ENCODE results near the gene SPANXN4. TPM values are rescaled to one million over a fixed set of nuclear protein-coding genes. Genes with fewer than 3 reads are reported as not detected.

Gene SPANXN4
- total RNA-seq, 4 donors from 2014 or later = not detected

GRCh38 chrX:143047511-143047910, 21.8 kb downstream of the SPANXN4 start:
- WGBS, 2 donors = 45 to 77% methylated on average over 2 of the region's 2 CpGs
- no peak for DNase-seq (ENCODE audit: low spot score in 2 of 2)
- no peak overlapping the region for H3K4me3 ChIP-seq (ENCODE audit: low read depth, poor library complexity, severe bottlenecking)
- intact Hi-C loops (cut with DNase I; ENCODE audit: low total_unique reads) = no loop called here
- TF ChIP-seq, protein P1, sequence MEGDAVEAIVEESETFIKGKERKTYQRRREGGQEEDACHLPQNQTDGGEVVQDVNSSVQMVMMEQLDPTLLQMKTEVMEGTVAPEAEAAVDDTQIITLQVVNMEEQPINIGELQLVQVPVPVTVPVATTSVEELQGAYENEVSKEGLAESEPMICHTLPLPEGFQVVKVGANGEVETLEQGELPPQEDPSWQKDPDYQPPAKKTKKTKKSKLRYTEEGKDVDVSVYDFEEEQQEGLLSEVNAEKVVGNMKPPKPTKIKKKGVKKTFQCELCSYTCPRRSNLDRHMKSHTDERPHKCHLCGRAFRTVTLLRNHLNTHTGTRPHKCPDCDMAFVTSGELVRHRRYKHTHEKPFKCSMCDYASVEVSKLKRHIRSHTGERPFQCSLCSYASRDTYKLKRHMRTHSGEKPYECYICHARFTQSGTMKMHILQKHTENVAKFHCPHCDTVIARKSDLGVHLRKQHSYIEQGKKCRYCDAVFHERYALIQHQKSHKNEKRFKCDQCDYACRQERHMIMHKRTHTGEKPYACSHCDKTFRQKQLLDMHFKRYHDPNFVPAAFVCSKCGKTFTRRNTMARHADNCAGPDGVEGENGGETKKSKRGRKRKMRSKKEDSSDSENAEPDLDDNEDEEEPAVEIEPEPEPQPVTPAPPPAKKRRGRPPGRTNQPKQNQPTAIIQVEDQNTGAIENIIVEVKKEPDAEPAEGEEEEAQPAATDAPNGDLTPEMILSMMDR (IDR thresholded peaks at IDR 0.05) = no peak
- TF ChIP-seq POLR2A (IDR thresholded peaks at IDR 0.05) = no peak

DNA sequence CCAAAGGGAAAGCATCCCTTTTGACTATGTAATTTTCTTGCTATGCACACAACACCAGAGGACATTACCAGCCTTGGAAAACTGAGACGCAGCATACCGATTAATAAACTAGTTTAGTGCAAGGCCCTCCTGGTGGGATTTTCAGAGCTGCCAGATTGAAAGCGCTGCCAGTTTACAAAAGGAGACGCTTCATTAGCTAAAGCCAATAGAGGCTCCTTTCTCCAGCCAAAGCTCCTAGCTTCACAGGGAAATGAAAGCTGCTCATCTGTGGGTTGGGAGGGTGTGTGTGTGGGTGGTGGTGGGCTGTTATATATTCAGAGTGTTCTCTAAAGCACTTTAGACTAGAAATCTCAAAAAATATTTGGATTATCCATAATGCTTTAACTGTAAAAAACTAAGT, 32.4 kb downstream of the SPANXN4 start:
- TF ChIP-seq POLR2A (IDR thresholded peaks at IDR 0.05) = no peak
- TF ChIP-seq, protein P1 (IDR thresholded peaks at IDR 0.05) = no peak
- no peak overlapping the region for H3K4me3 ChIP-seq (ENCODE audit: low read depth, poor library complexity, severe bottlenecking)
- intact Hi-C loops (cut with DNase I; ENCODE audit: low total_unique reads) = no loop called here
- 70 to 74% methylated on average over 4 of the region's 4 CpGs for WGBS, 2 donors
- DNase-seq (ENCODE audit: low spot score in 2 of 2) = no peak

GRCh38 chrX:143081231-143081630, 55.5 kb downstream of the SPANXN4 start:
- 91 to 94% methylated on average over 3 of the region's 3 CpGs for WGBS, 2 donors
- intact Hi-C loops (cut with DNase I; ENCODE audit: low total_unique reads) = no loop called here
- DNase-seq (ENCODE audit: low spot score in 2 of 2) = no peak
- H3K4me3 ChIP-seq (ENCODE audit: low read depth, poor library complexity, severe bottlenecking) = no peak overlapping the region
- TF ChIP-seq, protein P1 (IDR thresholded peaks at IDR 0.05) = no peak
- no peak for TF ChIP-seq POLR2A (IDR thresholded peaks at IDR 0.05)

- no peak for DNase-seq (ENCODE audit: low spot score in 2 of 2)
- H3K4me3 ChIP-seq (ENCODE audit: low read depth, poor library complexity, severe bottlenecking) = no peak overlapping the region
- 76 to 90% methylated on average over 2 of the region's 2 CpGs for WGBS, 2 donors
- intact Hi-C loops (cut with DNase I; ENCODE audit: low total_unique reads) = no loop called here
- no peak for TF ChIP-seq POLR2A (IDR thresholded peaks at IDR 0.05)
- TF ChIP-seq, protein P1 (IDR thresholded peaks at IDR 0.05) = no peak
Measured at GRCh38 chrX:143082537-143082936, 56.8 kb downstream of the SPANXN4 start.

Measured in lower leg skin (tissue), 4 donors.